Measurements from ENCODE around the gene PIAS1.
"Not testable (repeated sequence)": the region's sequence is repeated elsewhere in the genome, so short reads cannot be mapped to it uniquely, and the experiment has no call there.

- TF ChIP-seq ZNF76 (tag by site-specific recombination; IDR thresholded peaks at IDR 0.05; ENCODE audit: borderline replicate concordance, low read depth); SP7 (tag by site-specific recombination; IDR thresholded peaks at IDR 0.05); YY1 (tag by site-specific recombination; IDR thresholded peaks at IDR 0.05); ZNF837 (tag by site-specific recombination; IDR thresholded peaks at IDR 0.05); GLIS2 (tag by site-specific recombination; IDR thresholded peaks at IDR 0.05); KLF16 (tag by site-specific recombination; IDR thresholded peaks at IDR 0.05); ZNF623 (tag by site-specific recombination; IDR thresholded peaks at IDR 0.05); ZNF10 (tag by site-specific recombination; IDR thresholded peaks at IDR 0.05): not testable (repeated sequence)
- TF ChIP-seq, protein P1, sequence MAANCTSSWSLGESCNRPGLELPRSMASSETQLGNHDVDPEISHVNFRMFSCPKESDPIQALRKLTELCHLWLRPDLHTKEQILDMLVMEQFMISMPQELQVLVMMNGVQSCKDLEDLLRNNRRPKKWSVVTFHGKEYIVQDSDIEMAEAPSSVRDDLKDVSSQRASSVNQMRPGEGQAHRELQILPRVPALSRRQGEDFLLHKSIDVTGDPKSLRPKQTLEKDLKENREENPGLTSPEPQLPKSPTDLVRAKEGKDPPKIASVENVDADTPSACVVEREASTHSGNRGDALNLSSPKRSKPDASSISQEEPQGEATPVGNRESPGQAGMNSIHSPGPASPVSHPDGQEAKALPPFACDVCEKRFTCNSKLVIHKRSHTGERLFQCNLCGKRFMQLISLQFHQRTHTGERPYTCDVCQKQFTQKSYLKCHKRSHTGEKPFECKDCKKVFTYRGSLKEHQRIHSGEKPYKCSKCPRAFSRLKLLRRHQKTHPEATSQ (tag by site-specific recombination; IDR thresholded peaks at IDR 0.05), result not testable (repeated sequence)
- TF ChIP-seq, protein P2, sequence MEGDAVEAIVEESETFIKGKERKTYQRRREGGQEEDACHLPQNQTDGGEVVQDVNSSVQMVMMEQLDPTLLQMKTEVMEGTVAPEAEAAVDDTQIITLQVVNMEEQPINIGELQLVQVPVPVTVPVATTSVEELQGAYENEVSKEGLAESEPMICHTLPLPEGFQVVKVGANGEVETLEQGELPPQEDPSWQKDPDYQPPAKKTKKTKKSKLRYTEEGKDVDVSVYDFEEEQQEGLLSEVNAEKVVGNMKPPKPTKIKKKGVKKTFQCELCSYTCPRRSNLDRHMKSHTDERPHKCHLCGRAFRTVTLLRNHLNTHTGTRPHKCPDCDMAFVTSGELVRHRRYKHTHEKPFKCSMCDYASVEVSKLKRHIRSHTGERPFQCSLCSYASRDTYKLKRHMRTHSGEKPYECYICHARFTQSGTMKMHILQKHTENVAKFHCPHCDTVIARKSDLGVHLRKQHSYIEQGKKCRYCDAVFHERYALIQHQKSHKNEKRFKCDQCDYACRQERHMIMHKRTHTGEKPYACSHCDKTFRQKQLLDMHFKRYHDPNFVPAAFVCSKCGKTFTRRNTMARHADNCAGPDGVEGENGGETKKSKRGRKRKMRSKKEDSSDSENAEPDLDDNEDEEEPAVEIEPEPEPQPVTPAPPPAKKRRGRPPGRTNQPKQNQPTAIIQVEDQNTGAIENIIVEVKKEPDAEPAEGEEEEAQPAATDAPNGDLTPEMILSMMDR (tag by site-specific recombination; IDR thresholded peaks at IDR 0.05), result not testable (repeated sequence)
Measured at GRCh38 chr15:68058970-68059369, 4.9 kb downstream of the PIAS1 start.

Measured in HEK293 (cell line).